GM23338 (cell line): ENCODE data around the gene RRP1. TPM values are rescaled to one million over a fixed set of nuclear protein-coding genes. Genes with fewer than 3 reads are reported as not detected.

Experiments
- ATAC-seq: fragments of 200-7000 bp; cut with Tn5 transposase; 3 replicates; pipeline ENCODE4 v1.9.1; 2020
- DNase-seq: peaks from one replicate; pipeline ENCODE4 v3.0.0-alpha.2; 2015; ENCODE audit warnings: low spot score
- H2AFZ ChIP-seq: fragments of 200-600 bp; sonication (generic); 2 replicates; pipeline ENCODE4 v1.8.0; 2016; ENCODE audit warnings: antibody characterized with exemption, mild to moderate bottlenecking, moderate library complexity
- H3F3A ChIP-seq: fragments of 200-600 bp; sonication (generic); replicated peaks from 2 replicates; pipeline ENCODE4 v1.8.0; 2017; ENCODE audit warnings: antibody characterized with exemption, mixed run types, low read depth
- H3K27ac ChIP-seq: fragments of 200-600 bp; sonication (generic); 2 replicates; pipeline ENCODE4 v1.6.1; 2016; ENCODE audit warnings: low read depth
- H3K27me3 ChIP-seq: fragments of 200-600 bp; sonication (generic); 2 replicates; pipeline ENCODE4 v1.8.0; 2016; ENCODE audit warnings: mild to moderate bottlenecking, mixed run types, moderate library complexity; ENCODE audit not compliant: insufficient read depth
- H3K36me3 ChIP-seq: fragments of 200-600 bp; sonication (generic); 2 replicates; pipeline ENCODE4 v1.8.0; 2016; ENCODE audit warnings: mild to moderate bottlenecking; ENCODE audit not compliant: insufficient read depth
- H3K4me1 ChIP-seq: fragments of 200-600 bp; sonication (generic); 2 replicates; pipeline ENCODE4 v1.8.0; 2016; ENCODE audit warnings: mild to moderate bottlenecking, moderate library complexity; ENCODE audit not compliant: insufficient read depth
- H3K4me2 ChIP-seq: fragments of 200-600 bp; sonication (generic); 2 replicates; pipeline ENCODE4 v1.7.1; 2017; ENCODE audit warnings: mixed run types
- H3K4me3 ChIP-seq: fragments of 200-600 bp; sonication (generic); 2 replicates; pipeline ENCODE4 v1.6.1; 2016; ENCODE audit warnings: mixed run types
- H3K79me2 ChIP-seq: fragments of 200-600 bp; sonication (generic); replicated peaks from 2 replicates; pipeline ENCODE4 v1.8.0; 2017; ENCODE audit warnings: mild to moderate bottlenecking; ENCODE audit not compliant: insufficient read depth
- H3K9me2 ChIP-seq: fragments of 200-600 bp; sonication (generic); 2 replicates; pipeline ENCODE4 v1.8.0; 2017; ENCODE audit not compliant: insufficient read depth
- H4K20me1 ChIP-seq: fragments of 200-600 bp; sonication (generic); replicated peaks from 2 replicates; pipeline ENCODE4 v1.8.0; 2017; ENCODE audit warnings: mild to moderate bottlenecking; ENCODE audit not compliant: insufficient read depth
- H3K27ac Mint-ChIP-seq: 2 replicates; pipeline ENCODE4 v1.8.0; 2020; ENCODE audit warnings: inconsistent platforms, mild to moderate bottlenecking, moderate library complexity, mixed read lengths
- H3K27me3 Mint-ChIP-seq: 3 replicates; pipeline ENCODE4 v1.8.0; 2022; ENCODE audit warnings: low read depth, mild to moderate bottlenecking, moderate library complexity, mixed read lengths, inconsistent platforms; ENCODE audit not compliant: insufficient read depth, poor library complexity
- H3K36me3 Mint-ChIP-seq: 3 replicates; pipeline ENCODE4 v1.8.0; 2021; ENCODE audit warnings: low read depth, mild to moderate bottlenecking, inconsistent platforms, moderate library complexity, mixed read lengths
- H3K4me1 Mint-ChIP-seq: 3 replicates; pipeline ENCODE4 v1.8.0; 2020; ENCODE audit warnings: mild to moderate bottlenecking, inconsistent platforms, mixed read lengths
- H3K4me3 Mint-ChIP-seq: 3 replicates; pipeline ENCODE4 v1.8.0; 2021; ENCODE audit warnings: moderate library complexity, mild to moderate bottlenecking, inconsistent platforms, mixed read lengths
- H3K9me3 Mint-ChIP-seq: 3 replicates; pipeline ENCODE4 v1.8.0; 2020; ENCODE audit warnings: moderate library complexity, mild to moderate bottlenecking, inconsistent platforms, mixed read lengths
- CREB1 ChIP-seq: fragments of 250-450 bp; sonication (Bioruptor Pico); IDR thresholded peaks from 2 replicates; pipeline ENCODE4 v1.5.0; 2020; ENCODE audit warnings: low read depth, mild to moderate bottlenecking, moderate library complexity
- CTCF ChIP-seq, 2 experiments: fragments of 200-600 bp in 1 of 2; sonication (generic) in 1 of 2; conservative IDR thresholded peaks; 2 replicates each; pipeline versions ENCODE4 v1.5.1 to v1.6.1; 2016 to 2017; ENCODE audit warnings: antibody characterized with exemption in 2 of 2, low read depth in 2 of 2, mild to moderate bottlenecking in 2 of 2, moderate library complexity in 1 of 2
- ETS1 ChIP-seq: IDR thresholded peaks from 2 replicates; pipeline ENCODE4 v1.6.1; 2016; ENCODE audit warnings: antibody characterized with exemption
- EZH2 ChIP-seq: fragments of 200-600 bp; sonication (generic); IDR thresholded peaks from one replicate; pipeline ENCODE4 v1.8.0; 2017; ENCODE audit warnings: antibody characterized with exemption, mild to moderate bottlenecking, low read depth; ENCODE audit not compliant: unreplicated experiment
- EZH2phosphoT487 ChIP-seq: fragments of 200-600 bp; sonication (generic); IDR thresholded peaks from one replicate; pipeline ENCODE4 v1.8.1; 2018; ENCODE audit warnings: antibody characterized with exemption; ENCODE audit not compliant: unreplicated experiment
- JUNB ChIP-seq: IDR thresholded peaks from one replicate; pipeline ENCODE4 v1.6.1; 2016; ENCODE audit warnings: antibody characterized with exemption; ENCODE audit not compliant: unreplicated experiment
- NANOG ChIP-seq: IDR thresholded peaks from 2 replicates; pipeline ENCODE4 v1.6.1; 2016; ENCODE audit warnings: antibody characterized with exemption, borderline replicate concordance
- POLR2AphosphoS5 ChIP-seq: IDR thresholded peaks from 2 replicates; pipeline ENCODE4 v1.6.1; 2016; ENCODE audit warnings: antibody characterized with exemption, low read depth
- REST ChIP-seq: IDR thresholded peaks from one replicate; pipeline ENCODE4 v1.6.1; 2018; ENCODE audit warnings: antibody characterized with exemption; ENCODE audit not compliant: unreplicated experiment
- STAT1 ChIP-seq: IDR thresholded peaks from one replicate; pipeline ENCODE4 v1.6.1; 2016; ENCODE audit warnings: antibody characterized with exemption; ENCODE audit not compliant: unreplicated experiment
- ZNF114 ChIP-seq: fragments of 250-450 bp; sonication (Bioruptor Pico); IDR thresholded peaks from 2 replicates; pipeline ENCODE4 v1.5.0; 2020; ENCODE audit warnings: mild to moderate bottlenecking, moderate library complexity
- ZNF331 ChIP-seq: fragments of 250-450 bp; sonication (Bioruptor Pico); IDR thresholded peaks from 2 replicates; pipeline ENCODE4 v1.5.0; 2020; ENCODE audit warnings: low read depth, mild to moderate bottlenecking, moderate library complexity
- ZNF462 ChIP-seq: fragments of 250-450 bp; sonication (Bioruptor Pico); IDR thresholded peaks from 2 replicates; pipeline ENCODE4 v1.5.0; 2020; ENCODE audit warnings: mild to moderate bottlenecking, moderate library complexity
- polyA plus RNA-seq: library from polyadenylated mRNA; unstranded; fragments of >200 nt; fragmentation: Nextera tagmentation; extraction: Ambion mirVana; gene quantifications from 2 replicates; pipeline ENCODE4 v1.2.1, GENCODE V29; 2016
- total RNA-seq: library from RNA; depleted of rRNA; stranded (reverse); fragments of >200 nt; shearing (Covaris generic); gene quantifications from 2 replicates; pipeline ENCODE4 v1.2.3, GENCODE V29; 2014

Gene RRP1
- total and polyA plus RNA-seq, 2 experiments from 2014 or later, result 36.5 to 63.5 TPM

- Histone ChIP-seq H3K4me2 (no peak overlapping the region), H3K4me1 (peaks cover 10% of the 10 kb centered on the region), H3K9me2 (no peaks in the 10 kb centered on the region), H3K4me3 (no peak overlapping the region), H3K27me3 (no peaks in the 10 kb centered on the region), H3K27ac (no peak overlapping the region), H3K79me2 (peaks cover 23% of the 10 kb centered on the region), H4K20me1 (peaks cover 8% of the 10 kb centered on the region), H2AFZ (no peak overlapping the region), H3K36me3 (no peaks in the 10 kb centered on the region), H3F3A (no peaks in the 10 kb centered on the region)
- peaks cover 17% of the 10 kb centered on the region for H3K36me3 Mint-ChIP-seq
- DNase-seq (no peak), ATAC-seq (no peak)
- H3K9me3 Mint-ChIP-seq, result peaks cover 3% of the 10 kb centered on the region; the same call in 1 of the 3 replicates
- peaks cover 10% of the 10 kb centered on the region for H3K4me1 Mint-ChIP-seq
- no peak overlapping the region for H3K4me3 Mint-ChIP-seq
- TF ChIP-seq CTCF (conservative IDR thresholded peaks at IDR 0.05; ENCODE audit: low read depth in 2 of 2) (no peak), CREB1 (CRISPR knock-in tag) (no peak), JUNB (no peak), ZNF462 (no peak), REST (no peak), EZH2 (no peak), STAT1 (no peak), ETS1 (no peak), POLR2AphosphoS5 (no peak), NANOG (no peak), ZNF114 (CRISPR knock-in tag) (no peak), ZNF331 (no peak), EZH2phosphoT487 (no peak)
- peaks cover 8% of the 10 kb centered on the region for H3K27me3 Mint-ChIP-seq
- H3K27ac Mint-ChIP-seq, result no peak overlapping the region
Observed at GRCh38 chr21:43786807-43787440, 2.5 kb upstream of the RRP1 start.
